Activated CD4-positive, CD25-positive, alpha-beta regulatory T cell treated with anti-CD3 and anti-CD28 coated beads, Interleukin-2, amount 50 U/mL, for 24 hours (primary cell): Measurements from ENCODE around the gene CRB3.
"Not testable (repeated sequence)": the region's sequence is repeated elsewhere in the genome, so short reads cannot be mapped to it uniquely, and the experiment has no call there.

Source experiments
- ATAC-seq, 2 donors: fragments of 150-1000 bp; cut with Tn5 transposase; one replicate each; pipeline ENCODE4 v1.10.0; 2021; ENCODE audit warnings: mild to moderate bottlenecking in 1 of 2, moderate library complexity in 1 of 2

Gene CRB3

GRCh38 chr19:6495947-6496346, 31.9 kb downstream of the CRB3 start:
- ATAC-seq: no peak

GRCh38 chr19:6498294-6499036, 34.4 kb downstream of the CRB3 start:
- ATAC-seq: no peak

- no peak for ATAC-seq
Measured at GRCh38 chr19:6499052-6499790, 35.1 kb downstream of the CRB3 start.

- no peak for ATAC-seq
Measured at GRCh38 chr19:6500837-6501739, 37.0 kb downstream of the CRB3 start.

GRCh38 chr19:6501740-6502648, 37.9 kb downstream of the CRB3 start, which contains the start of gene TUBB4A:
TUBB4A (minus strand) TSS chr19:6502309; CDS start chr19:6502212, 97 bp downstream.
- peak; percentile 59 to 61 for ATAC-seq

GRCh38 chr19:6503407-6504201, 39.5 kb downstream of the CRB3 start:
- no peak for ATAC-seq

GRCh38 chr19:6508028-6508771, 44.1 kb downstream of the CRB3 start:
- ATAC-seq: not testable (repeated sequence)

GRCh38 chr19:6509118-6509971, 45.3 kb downstream of the CRB3 start:
- no peak for ATAC-seq

GRCh38 chr19:6510618-6511017, 46.5 kb downstream of the CRB3 start:
- no peak for ATAC-seq

- ATAC-seq: no peak
Measured at GRCh38 chr19:6514089-6514488, 50.0 kb downstream of the CRB3 start.

- ATAC-seq: no peak
Measured at GRCh38 chr19:6514926-6515544, 51.0 kb downstream of the CRB3 start.

GRCh38 chr19:6516018-6516658, 52.1 kb downstream of the CRB3 start:
- peak; percentile 55 to 66 for ATAC-seq
